Upper lobe of right lung (tissue), 1 donor: ENCODE measurements around the gene HCRTR1. TPM values are rescaled to one million over a fixed set of nuclear protein-coding genes. Genes with fewer than 3 reads are reported as not detected.

Experiments
- ATAC-seq: fragments of 200-7000 bp; cut with Tn5 transposase; one replicate; pipeline ENCODE4 v1.9.1; 2020; ENCODE audit warnings: mild to moderate bottlenecking, moderate library complexity
- DNase-seq: peaks from one replicate; pipeline ENCODE4 v3.0.0-alpha.2; 2020
- H3K27ac ChIP-seq: fragments of 200-600 bp; one replicate; pipeline ENCODE4 v1.8.0; 2022
- H3K27me3 ChIP-seq: fragments of 200-600 bp; one replicate; pipeline ENCODE4 v1.8.0; 2022; ENCODE audit warnings: mild to moderate bottlenecking
- H3K36me3 ChIP-seq: fragments of 200-600 bp; one replicate; pipeline ENCODE4 v1.8.0; 2022
- H3K4me1 ChIP-seq: fragments of 200-600 bp; one replicate; pipeline ENCODE4 v1.8.0; 2022
- H3K4me3 ChIP-seq: fragments of 200-600 bp; one replicate; pipeline ENCODE4 v1.8.0; 2022; ENCODE audit warnings: mild to moderate bottlenecking
- H3K9me3 ChIP-seq: fragments of 200-600 bp; one replicate; pipeline ENCODE4 v1.8.0; 2022
- intact Hi-C: fragments of 100-400 bp; cut with DNase I; formaldehyde crosslinking; loops from one replicate; pipeline ENCODE4 v1.11.0; 2022
- total RNA-seq: library from RNA; stranded (reverse); fragmentation: NEBNext Ultra II Directional; extraction: Animal tissue kit (Norgen Biotek cat#: 25700); gene quantifications from one replicate; pipeline ENCODE4 v1.2.1, GENCODE V29; 2021
- TF ChIP-seq, protein P1 (sequence below): fragments of 200-600 bp; IDR thresholded peaks from one replicate; pipeline ENCODE4 v1.8.0; 2022; ENCODE audit warnings: antibody characterized with exemption
- donor health status: DM: no; HTN: yes; CAD: no; lungs with severe emphysema.

The HCRTR1 gene
- total RNA-seq, 1 donor from 2014 or later = not detected

- Histone ChIP-seq H3K4me1 (peaks cover 11% of the 10 kb centered on the region), H3K27ac (no peak overlapping the region), H3K9me3 (no peaks in the 10 kb centered on the region), H3K36me3 (no peaks in the 10 kb centered on the region), H3K27me3 (no peaks in the 10 kb centered on the region), H3K4me3 (no peak overlapping the region)
- intact Hi-C loops = no loop called here
- DNase-seq (no peak), ATAC-seq (no peak)
- TF ChIP-seq, protein P1, sequence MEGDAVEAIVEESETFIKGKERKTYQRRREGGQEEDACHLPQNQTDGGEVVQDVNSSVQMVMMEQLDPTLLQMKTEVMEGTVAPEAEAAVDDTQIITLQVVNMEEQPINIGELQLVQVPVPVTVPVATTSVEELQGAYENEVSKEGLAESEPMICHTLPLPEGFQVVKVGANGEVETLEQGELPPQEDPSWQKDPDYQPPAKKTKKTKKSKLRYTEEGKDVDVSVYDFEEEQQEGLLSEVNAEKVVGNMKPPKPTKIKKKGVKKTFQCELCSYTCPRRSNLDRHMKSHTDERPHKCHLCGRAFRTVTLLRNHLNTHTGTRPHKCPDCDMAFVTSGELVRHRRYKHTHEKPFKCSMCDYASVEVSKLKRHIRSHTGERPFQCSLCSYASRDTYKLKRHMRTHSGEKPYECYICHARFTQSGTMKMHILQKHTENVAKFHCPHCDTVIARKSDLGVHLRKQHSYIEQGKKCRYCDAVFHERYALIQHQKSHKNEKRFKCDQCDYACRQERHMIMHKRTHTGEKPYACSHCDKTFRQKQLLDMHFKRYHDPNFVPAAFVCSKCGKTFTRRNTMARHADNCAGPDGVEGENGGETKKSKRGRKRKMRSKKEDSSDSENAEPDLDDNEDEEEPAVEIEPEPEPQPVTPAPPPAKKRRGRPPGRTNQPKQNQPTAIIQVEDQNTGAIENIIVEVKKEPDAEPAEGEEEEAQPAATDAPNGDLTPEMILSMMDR = no peak
Observed at GRCh38 chr1:31672986-31673385, 55.5 kb downstream of the HCRTR1 start.

DNA sequence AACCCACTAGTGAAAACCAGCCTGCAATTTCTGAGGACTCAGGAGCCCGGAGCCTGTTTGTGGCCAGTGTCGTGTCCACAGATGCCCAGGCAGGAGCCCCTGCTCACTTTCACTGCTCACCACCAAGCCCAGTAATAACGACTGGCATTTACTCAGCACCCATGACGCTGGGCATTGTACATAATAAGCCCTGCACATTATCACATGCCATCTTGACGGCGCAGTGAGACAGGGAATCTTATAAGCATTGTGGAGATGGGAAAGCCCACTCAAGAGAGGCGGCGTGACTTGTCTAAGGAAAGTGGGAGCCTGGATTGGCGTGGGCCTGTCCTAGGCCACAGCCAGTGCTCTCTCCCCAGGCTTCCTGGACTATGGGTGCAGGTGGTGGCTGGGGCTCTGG lies 55.9 kb downstream of the HCRTR1 start:
- H3K4me1 ChIP-seq = peaks cover 11% of the 10 kb centered on the region
- no peak overlapping the region for H3K4me3 ChIP-seq
- no peak overlapping the region for H3K27ac ChIP-seq
- TF ChIP-seq, protein P1 = no peak
- H3K36me3 ChIP-seq = no peaks in the 10 kb centered on the region
- H3K9me3 ChIP-seq = no peaks in the 10 kb centered on the region
- DNase-seq (no peak), ATAC-seq (no peak)
- intact Hi-C loops = no loop called here
- no peaks in the 10 kb centered on the region for H3K27me3 ChIP-seq

DNA sequence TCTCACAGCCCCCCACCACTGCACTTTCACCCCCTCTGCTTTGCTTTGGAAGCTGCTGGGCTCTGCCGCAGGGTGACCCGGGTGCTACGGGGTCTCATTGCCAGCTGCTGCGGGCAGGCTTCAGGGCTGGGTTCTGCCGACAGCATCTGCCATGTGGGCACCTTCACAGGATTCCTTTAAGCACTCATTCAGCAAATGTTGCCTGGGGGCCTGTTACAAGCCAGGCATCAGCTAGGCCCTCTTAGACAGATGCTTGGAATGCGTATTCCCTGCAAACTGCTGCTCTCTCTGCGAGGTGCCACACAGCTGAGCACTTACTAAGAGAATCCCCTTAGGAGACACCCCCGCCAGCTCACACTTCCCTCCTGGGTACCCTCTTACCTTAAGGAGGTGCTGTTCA lies 57.1 kb downstream of the HCRTR1 start:
- TF ChIP-seq, protein P1 = no peak

DNA sequence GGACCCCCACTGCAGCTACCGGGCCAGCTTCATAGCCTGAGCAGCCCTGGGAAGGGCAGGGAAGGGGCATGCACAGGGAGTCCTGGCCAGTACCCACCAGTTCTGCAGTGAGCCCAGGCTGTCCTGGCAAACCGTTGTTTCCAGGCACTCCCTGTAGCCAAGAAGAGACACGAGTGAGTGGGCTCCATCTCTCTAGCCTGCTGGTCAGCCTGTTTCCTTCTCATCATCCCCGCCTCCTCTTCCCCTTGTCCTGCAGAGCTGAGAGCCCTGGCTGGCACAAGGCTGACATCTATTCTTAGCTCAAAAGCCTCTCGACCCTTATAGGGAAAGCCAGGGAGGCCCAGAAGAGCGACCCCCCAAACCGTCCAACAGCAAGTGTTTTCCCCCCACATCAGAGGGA lies 57.7 kb downstream of the HCRTR1 start:
- intact Hi-C loops = no loop called here
- no peak for ATAC-seq
- DNase-seq = no peak
- Histone ChIP-seq H3K27ac (no peak overlapping the region), H3K36me3 (no peaks in the 10 kb centered on the region), H3K4me3 (no peak overlapping the region), H3K27me3 (no peaks in the 10 kb centered on the region), H3K4me1 (peaks cover 3% of the 10 kb centered on the region), H3K9me3 (no peaks in the 10 kb centered on the region)
- TF ChIP-seq, protein P1 = no peak

More for the DNA sequence above, 57.1 kb downstream of the HCRTR1 start:
- Histone ChIP-seq H3K27me3 (no peaks in the 10 kb centered on the region), H3K4me3 (no peak overlapping the region), H3K9me3 (no peaks in the 10 kb centered on the region), H3K27ac (no peak overlapping the region), H3K36me3 (no peaks in the 10 kb centered on the region), H3K4me1 (peaks cover 8% of the 10 kb centered on the region)
- no peak for ATAC-seq
- intact Hi-C loops = no loop called here
- DNase-seq = no peak

- DNase-seq (no peak), ATAC-seq (no peak)
- H3K9me3 ChIP-seq = no peaks in the 10 kb centered on the region
- H3K4me3 ChIP-seq = no peak overlapping the region
- intact Hi-C loops = no loop called here
- TF ChIP-seq, protein P1 = no peak
- H3K36me3 ChIP-seq = no peaks in the 10 kb centered on the region
- no peaks in the 10 kb centered on the region for H3K4me1 ChIP-seq
- no peak overlapping the region for H3K27ac ChIP-seq
- no peaks in the 10 kb centered on the region for H3K27me3 ChIP-seq
Observed at GRCh38 chr1:31675756-31676155, 58.3 kb downstream of the HCRTR1 start.

Other genes with a start within 250 kb of the HCRTR1 start
- gene FABP3, start 244.6 kb upstream of the HCRTR1 start, total RNA-seq = 63.6 TPM
- gene SERINC2, start 204.5 kb upstream of the HCRTR1 start, total RNA-seq = 40.6 TPM
- 154 TPM for gene TINAGL1, start 41.2 kb upstream of the HCRTR1 start, total RNA-seq
- gene PEF1, start 27.2 kb downstream of the HCRTR1 start, total RNA-seq = 69.9 TPM
- 28.9 TPM for gene COL16A1, start 86.3 kb downstream of the HCRTR1 start, total RNA-seq
- 0.69 TPM for gene ADGRB2, start 146.7 kb downstream of the HCRTR1 start, total RNA-seq
- gene SPOCD1, start 198.3 kb downstream of the HCRTR1 start, total RNA-seq = 31.4 TPM